AG20443 (cell line): ENCODE data around the gene CHTF8.
"Not testable (repeated sequence)": the region's sequence is repeated elsewhere in the genome, so short reads cannot be mapped to it uniquely, and the experiment has no call there.

Source experiments
- DNase-seq: peaks from one replicate; pipeline ENCODE4 v3.0.0; 2012; ENCODE audit warnings: low spot score, mixed read lengths

The CHTF8 gene, protein sequence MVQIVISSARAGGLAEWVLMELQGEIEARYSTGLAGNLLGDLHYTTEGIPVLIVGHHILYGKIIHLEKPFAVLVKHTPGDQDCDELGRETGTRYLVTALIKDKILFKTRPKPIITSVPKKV

DNA sequence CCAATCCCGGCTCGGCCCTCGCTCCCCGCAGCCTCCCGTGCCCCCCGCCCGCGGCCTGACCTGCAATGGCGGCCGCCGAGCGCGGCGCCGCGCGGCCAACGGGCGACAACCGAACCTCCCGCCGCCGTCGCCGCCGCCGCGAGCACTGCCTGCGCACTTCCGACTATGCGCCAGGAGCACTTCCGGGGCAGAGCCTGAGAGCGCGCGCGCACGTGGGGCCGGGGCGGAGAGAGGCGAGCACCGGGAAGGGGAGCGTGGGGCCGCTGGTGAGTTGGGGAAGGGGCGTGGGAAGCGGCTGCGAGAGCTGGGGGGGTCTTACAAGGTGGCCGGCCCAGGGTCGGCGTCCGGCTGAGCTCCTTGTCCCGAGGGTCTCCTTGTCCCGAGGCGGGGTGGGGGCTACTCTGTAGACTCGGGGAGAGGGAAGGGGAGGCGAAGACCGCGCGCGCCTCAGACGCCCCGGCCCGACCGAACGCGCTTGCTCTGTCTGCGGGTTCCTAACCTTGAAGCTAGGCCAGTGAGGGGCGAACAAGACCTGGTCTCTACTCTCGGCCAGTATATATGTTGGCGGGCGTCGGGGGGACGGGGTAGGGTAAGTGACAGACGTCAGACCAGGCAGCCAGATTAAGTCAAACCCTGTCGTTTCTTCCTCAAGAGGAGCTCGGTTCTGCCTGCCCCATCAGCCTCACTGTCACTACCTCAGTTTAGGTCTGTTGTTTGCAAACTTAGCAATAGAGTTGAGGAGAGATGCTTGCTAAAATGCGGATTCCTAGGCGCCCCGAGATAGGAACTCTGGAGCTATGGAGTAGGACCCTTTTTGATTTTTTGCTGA, at the start of gene CHTF8, which contains the start of gene UTP4:
Gene CHTF8 (minus strand): TSS at position 165 of the 829 bp plus-strand sequence. CDS start 11,130 bp downstream, outside the sequence.
Gene UTP4 (plus strand): TSS at position 226 of the 829 bp plus-strand sequence. CDS start 811 bp downstream, outside the sequence.
- peak; percentile 96 for DNase-seq

DNA sequence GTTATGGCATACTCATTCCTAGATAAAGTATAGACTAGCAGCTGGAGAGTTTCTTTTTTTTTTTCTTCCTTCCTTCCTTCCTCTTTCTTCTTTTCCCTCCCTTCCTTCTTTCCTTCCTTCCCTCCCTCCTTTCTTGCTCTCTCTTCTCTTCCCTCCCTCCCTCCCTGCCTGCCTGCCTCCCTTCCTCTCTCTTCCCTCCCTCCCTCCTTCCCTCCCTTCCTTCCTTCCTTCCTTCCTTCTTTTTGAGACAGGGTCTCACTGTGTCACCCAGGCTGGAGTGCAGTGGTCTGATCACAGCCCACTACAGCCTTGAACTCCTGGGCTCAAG, 47.6 kb upstream of the CHTF8 start:
- no peak for DNase-seq

DNA sequence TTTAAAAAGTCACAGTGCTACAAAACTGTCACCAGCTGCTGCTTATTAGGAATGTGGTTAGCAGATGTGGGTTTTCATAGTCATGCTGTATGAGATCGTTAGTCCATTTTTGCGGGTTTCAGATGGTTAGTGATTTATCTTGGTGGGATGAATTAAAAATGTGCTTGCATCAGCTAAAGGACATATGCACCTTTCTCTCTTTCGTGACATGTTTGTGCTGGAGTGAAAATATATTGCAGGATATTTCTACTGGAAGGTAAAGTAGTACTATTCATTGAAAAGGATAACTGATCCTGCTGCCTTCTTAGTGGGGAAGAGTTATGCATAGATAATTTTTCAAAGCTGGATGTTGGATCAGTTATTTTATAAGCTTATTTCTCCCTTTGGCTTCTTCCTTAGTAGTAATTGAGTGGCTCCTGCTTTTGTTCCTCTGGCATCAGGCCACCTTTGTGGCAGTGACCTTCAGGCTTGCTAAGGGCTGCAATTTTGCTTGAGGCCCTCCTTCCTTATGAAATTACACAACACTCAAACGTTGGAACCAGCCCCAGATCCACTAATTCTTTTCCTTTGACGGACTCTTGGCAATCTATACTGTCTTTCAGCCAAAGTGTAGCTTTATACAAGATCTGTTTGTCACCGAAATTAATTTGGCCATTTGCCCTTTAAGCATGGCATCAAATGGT, 47.1 kb upstream of the CHTF8 start:
- peak; percentile 67 for DNase-seq

DNA sequence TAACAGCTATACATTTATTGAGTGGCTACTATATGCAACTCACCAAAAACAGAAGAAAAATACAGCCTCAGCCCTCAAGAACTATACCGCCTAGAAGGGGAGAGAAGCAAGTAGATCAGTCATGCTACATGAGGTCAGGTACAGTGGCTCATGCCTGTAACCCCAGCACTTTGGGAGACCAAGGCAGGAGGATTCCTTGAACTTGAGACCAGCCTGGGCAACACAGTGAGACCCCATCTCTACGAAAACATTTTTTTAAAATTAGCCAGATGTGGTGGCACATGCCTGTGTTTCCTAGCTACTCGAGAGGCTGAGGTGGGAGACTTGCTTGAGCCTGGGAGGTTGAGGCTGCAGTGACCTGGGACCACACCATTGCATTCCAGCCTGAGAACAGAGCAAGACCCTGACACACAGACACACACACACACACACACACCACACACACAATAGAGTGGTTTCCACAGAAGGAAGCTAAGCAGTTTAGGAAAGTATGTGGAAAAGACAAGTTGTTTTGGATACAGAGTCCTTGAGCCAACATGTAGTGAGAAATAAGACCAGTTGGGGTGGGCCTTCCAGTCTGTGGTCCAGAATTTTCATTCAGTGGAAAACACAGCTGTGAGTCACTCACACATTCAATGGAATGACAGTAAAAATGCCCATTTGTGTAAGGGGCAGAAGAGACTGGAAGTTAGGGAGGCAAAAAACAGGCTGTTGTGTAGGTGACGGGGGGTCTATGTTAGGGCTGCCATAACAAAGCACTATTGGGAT, 43.8 kb upstream of the CHTF8 start:
- peak; percentile 59 for DNase-seq

DNA sequence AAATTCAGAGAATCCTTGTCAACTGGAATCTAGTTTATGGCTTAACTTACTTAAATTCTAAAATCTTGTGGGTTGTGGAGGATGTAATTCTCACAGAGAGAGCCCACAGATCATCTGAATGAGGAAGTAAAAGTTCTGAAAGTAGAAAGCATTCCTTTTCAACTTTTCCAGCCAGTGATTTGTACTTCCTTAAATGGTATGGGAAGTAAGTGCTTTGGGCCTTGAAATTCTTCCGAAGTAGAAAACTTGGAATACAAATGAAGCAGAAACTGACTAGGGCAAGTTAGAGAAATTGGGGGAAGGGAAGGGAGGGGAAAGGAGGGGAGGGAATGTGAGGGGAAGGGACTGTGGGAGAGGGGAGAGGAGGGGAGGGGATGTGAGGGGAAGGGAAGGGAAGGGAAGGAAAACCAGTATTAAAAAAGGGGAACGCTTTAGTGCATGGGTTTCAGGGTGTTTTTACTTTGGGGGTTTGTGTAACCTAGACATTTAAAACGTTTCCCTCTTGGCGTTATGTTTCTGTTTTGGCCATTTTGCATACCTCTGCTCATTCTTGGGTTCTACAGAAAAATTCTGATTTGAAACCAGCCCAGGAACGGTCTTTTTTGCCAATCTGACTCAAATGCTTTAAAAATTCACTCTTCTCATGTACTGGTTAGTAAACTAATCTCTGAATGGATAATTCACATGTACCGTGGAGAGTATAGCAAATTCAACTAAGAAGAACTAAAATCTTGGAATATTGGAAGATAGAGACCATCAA, 39.1 kb upstream of the CHTF8 start:
- peak; percentile 32 for DNase-seq

DNA sequence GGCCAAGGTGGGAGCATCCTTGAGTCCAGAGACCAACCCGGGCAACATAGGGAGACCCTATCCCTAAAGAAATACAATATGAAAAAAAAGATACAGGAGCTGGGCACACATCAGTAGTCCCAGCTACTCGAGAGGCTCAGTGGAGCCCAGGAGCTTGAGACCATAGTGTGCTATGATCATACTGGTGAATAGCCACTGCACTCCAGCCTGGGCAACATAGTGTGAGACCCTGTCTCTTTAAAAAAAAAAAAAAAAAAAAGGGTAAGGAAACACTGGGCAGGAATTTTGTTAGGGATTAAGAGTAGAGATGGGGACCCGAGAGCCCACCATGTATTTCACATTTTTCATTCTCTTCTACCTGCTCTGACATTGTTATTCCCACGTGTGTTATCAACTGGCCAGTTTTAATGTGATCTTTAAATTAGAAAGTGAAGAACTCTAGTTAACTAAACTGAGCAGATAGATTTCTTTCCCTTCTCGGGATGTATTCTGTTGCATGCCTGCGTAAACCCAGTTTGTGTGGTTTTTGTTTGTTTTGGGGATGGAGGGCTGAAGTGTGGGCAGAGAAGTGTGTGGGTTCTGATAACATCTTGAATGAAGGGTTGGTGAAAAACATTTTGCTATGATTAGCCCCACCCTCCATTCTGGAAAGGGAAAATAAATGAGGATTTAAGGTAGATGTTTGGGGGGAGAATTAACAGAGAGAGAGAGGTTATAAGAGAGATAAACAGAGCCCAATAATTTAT, 37.4 kb upstream of the CHTF8 start:
- DNase-seq = no peak

DNA sequence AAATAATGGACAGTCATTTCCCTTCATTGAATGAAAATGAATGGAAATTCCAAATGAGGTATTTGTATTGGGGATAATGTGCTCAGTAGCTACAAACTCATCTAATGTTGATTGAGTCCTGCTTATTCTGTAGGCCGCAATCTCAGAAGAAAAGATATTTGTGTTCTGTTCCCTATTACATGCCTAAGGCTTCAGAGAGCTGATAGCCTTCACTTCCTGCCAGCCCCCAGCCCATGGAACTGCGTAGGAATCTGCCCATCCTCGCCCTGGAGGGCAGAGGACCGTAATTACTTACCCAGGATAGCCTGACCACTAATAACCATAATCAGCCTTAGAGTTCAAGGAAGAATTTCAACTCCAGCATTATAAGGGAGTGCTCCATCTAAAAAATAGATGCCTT, 36.7 kb upstream of the CHTF8 start:
- DNase-seq = no peak

DNA sequence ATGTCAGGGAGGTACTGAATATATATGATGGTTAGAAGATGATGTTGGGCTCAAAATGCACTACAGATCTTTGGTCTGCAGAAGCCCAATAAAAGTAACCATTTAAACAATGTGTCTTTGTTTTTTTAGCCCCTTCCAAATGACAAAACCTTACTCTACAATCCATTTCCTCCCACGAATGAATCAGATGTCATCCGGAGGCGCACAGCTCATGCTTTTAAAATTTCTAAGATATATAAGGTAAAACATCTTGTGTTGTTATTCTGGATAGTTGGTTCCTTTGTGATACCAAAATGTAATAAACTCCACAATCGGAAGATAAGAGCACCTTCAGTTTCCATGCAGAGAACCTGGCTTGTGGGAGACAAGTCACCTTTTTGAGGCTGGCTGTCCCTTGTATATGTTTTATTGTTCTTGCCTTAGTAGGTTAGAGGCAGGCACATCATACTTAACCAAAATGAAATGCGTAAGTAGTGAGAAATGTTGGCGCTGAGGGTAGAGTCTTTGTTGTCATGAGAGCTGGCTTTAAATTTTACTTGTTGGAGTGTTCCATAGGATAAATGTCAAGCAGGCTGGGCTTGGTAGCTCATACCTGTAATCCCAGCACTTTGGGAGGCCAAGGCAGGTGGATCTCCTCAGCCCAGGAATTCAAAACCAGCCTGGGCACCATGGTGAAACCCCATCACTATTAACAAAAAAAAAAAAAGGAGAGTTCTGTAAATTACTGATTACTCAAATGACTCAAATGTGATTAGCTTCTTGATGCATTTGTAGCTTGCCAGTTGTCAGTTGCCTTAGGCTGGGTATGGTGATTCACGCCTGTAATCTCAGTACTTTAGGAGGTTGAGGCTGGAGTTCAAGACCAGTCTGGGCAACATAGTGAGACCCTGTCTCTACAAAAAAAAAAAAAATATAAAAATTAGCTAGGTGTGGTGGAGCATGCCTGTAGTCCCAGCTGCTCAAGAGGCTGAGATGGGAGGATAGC, 34.9 kb upstream of the CHTF8 start:
- DNase-seq = no peak

DNA sequence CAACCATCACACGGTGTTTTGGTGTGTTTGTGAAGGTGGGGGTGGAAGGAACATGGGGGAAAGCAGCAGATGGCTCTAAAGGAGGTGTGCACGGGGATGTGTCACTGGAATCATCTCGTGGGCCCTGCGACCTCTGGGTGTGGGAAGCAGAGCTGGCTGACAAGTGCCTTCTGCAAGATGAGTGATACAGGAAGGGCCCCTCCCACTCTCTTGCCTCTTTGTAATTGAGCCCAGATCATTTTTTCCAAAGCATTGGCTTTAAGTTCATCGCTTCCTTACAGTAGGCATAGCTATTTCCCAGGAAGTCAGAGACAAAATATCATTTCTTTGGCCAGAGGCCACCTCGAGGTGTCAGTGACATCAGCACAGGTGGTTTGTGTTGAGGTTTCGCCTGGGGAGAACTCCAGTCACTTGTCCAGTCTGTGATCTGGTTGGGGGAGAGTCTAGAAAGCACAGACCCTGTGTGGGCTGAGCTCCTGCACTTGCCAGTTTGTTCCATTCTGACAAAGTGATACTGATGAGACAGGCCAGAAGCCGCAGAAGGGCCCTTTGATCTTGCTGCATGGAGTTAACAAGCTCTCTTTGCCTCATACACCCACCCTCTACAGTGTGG, 33.9 kb upstream of the CHTF8 start:
- peak; percentile 62 for DNase-seq

DNA sequence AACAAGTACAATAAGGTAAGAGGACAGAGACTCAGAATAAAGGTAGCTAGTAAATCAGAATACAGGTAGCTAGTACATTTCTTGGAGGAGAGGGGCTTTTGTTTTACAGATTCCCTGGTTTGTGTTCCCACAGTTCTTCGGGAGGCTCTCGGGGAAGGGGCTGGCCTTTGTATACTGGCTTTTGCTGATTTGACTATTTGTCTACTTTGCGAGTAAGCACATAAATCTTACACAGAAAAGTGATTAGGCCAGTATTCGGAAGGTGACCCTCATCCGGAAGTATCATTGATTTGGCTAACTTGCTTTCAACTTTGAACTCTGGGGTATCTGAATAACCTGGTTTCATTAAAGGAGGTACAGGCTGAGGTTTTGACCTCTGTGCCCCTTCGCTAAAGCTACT, 33.2 kb upstream of the CHTF8 start:
- no peak for DNase-seq

DNA sequence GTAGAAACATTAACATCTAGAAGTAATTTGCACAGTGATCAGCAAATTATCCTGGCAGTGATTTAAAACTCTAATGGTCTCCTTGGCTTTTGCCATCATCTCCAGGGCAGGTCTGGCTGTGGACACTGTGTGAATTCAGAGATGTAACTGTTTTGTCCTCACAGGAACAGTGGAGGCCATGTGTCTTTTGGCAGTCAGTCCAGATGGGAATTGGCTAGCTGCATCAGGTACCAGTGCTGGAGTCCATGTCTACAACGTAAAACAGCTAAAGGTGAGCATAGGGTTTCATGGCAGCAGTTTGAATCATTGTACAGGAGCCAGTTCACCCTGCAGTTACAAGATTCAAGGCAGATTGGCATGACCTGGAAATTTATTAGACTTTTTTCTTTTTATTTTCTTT, 27.8 kb upstream of the CHTF8 start:
- DNase-seq = no peak

DNA sequence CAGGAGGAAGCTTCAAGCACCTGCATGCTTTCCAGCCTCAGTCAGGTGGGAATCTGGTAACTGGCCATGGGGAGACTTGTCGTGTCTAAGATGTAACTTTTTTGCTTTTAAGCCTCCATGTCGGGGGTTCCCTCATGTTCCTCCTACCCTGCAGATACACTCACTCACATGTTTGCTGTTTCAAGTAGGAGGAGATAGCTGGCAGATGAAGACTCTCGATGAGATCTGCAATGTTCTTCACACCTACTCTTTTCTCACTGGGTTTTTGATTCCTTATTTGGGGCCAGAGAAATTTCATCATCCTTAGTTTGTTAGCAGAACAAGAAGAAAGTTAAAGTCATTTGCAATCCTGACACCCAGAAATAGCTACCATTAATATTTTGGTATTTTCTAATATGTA, 24.8 kb upstream of the CHTF8 start:
- DNase-seq = no peak

DNA sequence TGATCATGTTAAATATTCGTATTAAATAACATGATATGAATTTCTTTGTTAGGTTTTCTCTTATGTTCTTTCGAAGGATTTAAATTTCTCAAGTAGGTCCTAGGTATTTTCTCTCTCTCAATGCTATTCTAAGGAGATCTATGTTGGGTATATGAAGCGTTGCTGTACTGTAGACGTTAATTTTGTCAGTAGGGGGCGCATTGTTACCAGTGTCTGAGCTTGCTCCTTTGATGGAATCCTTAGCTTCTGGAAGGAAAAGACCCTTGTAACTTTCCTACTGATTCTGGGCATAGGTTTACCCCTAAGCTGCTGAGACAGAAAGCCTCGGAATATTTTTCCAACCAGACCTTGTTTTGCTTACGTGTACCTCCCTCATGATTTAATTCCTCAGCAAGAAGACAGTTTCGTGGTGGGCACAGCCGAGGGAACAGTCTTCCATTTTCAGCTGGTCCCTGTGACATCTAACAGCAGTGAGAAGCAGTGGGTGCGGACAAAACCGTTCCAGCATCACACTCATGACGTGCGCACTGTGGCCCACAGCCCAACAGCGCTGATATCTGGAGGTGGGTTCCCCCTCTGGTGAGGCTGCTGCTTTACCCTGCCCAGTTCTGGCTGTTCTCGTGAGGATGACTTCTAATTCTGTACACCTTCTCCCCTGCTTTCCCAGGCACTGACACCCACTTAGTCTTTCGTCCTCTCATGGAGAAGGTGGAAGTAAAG, 17.9 kb upstream of the CHTF8 start:
- peak; percentile 74 for DNase-seq

DNA sequence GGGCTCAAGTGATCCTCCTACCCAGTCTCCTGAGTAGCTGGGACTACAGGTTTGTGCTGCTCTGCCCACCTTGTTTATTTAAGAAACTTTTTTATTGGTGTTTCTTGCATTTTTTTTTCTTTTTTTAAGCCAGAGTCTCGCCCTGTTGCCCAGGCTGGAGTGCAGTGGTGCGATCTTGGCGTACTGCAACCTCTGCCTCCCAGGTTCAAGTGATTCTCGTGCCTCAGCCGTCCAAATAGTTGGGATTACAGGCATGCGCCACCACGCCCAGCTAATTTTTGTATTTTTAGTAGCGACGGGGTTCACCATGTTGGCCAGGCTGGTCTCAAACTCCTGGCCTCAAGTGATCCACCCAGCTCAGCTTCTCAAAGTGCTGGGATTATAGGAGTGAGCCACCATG, 17.2 kb upstream of the CHTF8 start:
- DNase-seq = not testable (repeated sequence)

DNA sequence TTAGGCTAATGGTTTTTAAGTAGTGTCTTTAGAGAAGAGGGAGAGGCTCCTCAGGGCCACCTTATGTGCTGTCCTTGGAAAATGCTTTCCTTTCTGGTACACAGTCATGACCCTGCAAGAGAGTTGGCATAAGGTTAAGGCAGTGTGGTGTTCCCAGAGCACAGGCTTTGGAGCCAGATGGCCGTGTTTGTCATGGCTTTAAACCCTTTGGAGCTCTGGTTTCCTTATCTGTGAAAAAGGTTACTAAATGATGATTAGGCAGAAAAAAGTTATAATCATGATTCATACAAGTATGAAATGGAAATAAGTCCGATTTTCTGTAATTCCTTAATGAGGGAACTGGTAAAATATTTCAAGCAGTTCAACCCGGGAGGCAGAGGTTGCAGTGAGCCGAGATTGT, 13.3 kb upstream of the CHTF8 start:
- DNase-seq = peak; percentile 16

DNA sequence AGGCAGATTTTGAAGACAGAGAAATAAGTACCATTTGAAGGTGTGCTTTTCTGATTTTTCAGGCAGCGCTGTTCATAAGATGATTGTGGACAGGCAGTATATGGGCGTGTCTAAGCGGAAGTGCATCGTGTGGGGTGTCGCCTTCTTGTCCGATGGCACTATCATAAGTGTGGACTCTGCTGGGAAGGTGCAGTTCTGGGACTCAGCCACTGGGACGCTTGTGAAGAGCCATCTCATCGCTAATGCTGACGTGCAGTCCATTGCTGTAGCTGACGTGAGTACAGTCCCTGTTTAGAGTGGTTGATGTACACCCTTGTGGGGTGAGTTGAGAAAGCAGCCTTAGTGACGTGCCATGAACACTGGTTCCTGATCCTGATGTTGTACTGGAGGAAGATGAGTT, 10.7 kb upstream of the CHTF8 start:
- DNase-seq = no peak

DNA sequence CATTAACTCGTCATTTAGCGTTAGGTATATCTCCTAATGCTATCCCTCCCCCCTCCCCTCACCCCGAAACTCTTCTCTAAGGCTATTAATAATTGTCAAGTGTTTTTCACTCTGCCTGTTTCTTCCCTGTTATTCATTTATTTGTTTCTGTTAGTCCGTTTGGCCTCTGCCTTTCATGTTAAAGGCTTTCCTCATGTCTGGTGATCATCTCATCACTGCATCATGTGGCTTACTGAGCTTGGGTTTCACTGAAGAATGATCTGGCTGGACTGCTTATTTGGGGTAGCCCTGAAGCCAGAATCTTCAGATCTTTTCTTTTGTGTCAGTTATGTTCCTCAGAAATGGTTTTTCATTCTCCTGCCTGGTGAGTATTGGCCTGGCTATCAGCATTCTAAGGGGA, 9.5 kb upstream of the CHTF8 start:
- no peak for DNase-seq

DNA sequence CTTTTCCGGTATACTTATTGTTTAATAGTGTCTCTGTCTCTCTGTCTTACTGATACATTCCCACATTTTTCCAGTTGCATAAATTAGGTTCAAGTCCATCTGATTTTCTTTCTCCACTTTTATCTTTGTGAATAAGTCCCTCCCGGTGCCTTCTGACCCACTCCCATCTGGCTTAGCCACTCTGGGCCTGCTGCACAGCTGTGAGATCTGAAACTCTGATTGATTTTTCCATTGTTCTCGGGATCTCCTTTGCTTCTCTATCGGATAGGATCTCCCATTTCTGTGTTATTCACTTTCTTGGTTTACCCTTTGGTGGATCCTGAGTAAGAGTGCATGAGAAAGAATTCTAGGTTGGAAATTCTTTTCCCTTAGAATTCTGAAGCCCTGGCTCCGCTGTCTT, 8.6 kb upstream of the CHTF8 start:
- DNase-seq = no peak

DNA sequence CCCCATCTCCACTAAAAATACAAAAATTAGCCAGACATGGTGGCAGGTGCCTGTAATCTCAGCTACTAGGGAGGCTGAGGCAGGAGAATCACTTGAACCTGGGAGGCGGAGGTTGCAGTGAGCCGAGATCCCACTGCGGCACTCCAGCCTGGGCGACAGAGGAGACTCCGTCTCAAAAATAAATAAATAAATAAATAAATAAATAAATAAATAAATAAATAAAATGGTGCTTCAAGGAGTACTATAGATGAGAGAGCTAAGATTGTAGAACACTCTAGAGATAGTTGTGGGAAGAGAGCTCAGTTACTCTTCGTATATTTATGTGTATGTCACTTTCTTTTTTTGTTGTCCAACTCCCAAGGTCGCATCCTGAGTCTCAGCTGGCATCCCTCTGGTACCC, 7.1 kb upstream of the CHTF8 start:
- DNase-seq = not testable (repeated sequence)
